Fibroblast of skin of scalp (primary cell): ENCODE data around the gene SEMA4F.

Experiments used
- DNase-seq: peaks from one replicate; pipeline ENCODE4 v3.0.0-alpha.2; 2013

Gene SEMA4F

DNA sequence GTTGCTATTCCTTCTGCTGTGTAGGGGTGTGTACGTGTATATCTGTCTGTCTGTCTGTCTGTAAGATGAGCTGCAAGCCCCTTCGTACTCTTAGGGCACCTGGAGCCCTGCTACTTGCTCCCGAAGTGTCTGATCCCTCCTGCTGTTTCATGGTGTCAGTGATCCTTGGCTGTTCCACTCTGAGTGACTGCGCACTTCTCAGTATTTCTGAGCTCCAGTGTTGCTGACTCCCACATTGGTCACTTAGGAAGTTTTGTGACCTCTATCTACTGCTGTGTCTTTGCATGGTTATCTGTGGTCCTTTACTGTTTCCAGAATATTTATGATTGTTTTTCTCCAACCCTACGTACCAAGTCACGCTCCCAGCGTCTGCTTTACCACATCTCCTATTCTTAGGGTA, 16.2 kb downstream of the SEMA4F start:
- DNase-seq: no peak

- DNase-seq: peak; percentile 35
Observed at GRCh38 chr2:74671479-74671878, 17.4 kb downstream of the SEMA4F start.

GRCh38 chr2:74673826-74674528, 19.9 kb downstream of the SEMA4F start:
- DNase-seq: no peak

DNA sequence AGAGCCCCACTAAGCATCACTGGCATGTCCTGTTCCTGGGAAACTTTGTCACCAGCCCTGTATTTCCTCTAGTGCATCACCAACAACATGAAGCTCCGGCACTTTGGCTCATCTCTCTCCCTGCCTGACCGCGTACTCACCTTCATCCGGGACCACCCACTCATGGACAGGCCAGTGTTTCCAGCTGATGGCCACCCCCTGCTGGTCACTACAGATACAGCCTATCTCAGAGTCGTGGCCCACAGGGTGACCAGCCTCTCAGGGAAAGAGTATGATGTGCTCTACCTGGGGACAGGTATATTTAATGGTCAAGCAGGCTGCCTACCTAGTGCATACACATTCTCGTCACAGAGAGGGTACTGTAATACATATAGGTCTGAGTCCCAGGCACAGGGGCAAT, 21.0 kb downstream of the SEMA4F start:
- no peak for DNase-seq

DNA sequence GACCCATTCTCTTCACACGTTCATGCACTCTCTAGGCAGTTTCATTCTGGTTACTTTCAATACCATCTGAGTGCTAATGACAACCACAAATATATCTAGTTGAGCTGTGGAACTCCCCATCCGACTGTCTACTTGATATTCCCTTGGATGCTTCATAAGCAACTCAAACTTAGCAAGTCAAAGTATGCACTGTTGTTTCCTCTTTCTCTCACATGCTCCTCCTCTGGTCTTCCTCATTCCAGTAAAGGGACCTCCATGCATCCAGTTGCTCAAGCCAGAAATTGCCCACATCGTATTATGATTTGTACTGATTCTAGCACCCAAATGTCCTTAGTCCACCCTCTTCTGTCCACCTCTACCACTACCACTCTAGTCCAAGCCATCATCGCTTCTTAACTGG, 22.3 kb downstream of the SEMA4F start:
- DNase-seq: no peak

- no peak for DNase-seq
Observed at GRCh38 chr2:74679615-74680014, 25.6 kb downstream of the SEMA4F start.

DNA sequence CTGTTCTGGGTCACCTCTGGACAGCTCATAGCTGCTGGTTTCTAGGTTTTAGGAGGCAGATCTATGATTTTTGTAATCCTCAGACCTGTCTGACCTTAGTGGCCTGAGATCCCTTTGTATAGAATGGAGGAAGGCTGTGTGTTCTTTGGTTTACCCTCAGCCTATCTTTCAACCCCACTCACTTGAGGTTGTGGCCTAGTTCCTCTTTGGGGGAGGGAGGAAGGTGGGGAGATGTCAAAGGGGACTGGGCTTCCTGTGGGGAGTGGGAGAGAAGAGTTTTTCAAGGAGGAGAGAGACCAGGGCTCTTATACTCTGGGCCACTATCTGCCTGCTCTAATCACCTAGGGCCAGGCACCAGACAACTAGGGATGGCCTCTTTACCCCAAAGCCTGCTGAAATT, 28.5 kb downstream of the SEMA4F start:
- no peak for DNase-seq

DNA sequence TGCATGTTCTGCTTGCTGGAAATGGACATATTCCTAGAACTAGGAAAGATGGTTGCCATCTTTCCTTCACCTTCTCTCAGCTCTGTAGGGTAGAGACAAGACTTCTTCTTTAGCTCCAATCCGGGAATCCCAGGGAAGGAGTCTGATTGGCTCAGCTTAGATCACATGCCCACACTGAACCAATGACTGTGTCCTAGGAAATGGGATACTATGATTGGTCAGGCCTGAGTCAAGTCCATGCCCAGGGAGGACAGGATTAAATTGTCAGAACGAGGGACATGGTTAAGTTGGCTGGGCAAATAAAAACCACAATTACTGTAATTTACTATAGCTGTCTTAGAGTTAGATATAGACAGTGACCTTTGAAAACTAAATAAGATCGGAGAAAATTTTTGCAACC, 31.4 kb downstream of the SEMA4F start:
- DNase-seq: no peak

- DNase-seq: no peak
Observed at GRCh38 chr2:74688881-74689280, 34.8 kb downstream of the SEMA4F start.

- no peak for DNase-seq
Observed at GRCh38 chr2:74689671-74690070, 35.6 kb downstream of the SEMA4F start.

DNA sequence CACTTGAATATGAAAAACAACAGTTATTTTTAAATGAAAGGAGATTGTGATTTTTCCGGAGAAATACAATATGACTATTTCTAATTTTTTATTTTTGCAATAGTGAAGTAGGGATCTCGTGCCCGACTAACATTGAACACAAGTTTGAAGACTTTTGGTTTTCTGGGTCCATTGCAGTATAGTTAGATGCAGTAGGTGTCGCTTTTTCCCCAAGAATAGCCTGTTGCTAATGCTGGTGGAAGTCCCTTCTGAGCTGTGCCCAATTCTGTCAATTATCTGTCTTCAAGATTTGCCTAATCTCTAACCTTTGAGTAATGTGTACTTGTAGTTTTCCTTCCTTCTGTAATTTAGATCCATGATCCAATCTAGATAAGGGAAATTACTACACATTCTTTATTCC, 36.5 kb downstream of the SEMA4F start:
- DNase-seq: peak; percentile 66

DNA sequence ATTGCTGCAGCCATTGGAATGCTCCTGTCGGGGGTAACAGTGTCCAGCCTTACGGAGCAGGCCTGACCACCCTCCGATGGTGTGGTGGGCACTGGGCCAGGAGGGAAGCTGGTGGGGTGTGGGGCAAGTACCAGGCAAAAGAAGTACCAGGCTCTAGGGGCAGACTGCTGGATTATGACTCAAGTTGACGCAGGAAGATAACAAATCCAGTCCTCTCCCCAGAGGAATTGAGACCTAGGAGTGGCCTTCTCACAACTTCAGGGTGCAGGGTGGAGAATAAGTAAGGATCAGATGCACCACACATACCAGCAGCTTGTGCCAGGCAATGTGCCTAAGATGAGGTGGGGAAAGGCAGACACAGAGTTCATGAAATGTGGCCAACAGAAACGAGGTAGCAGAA, 37.9 kb downstream of the SEMA4F start:
- no peak for DNase-seq

- no peak for DNase-seq
Observed at GRCh38 chr2:74693213-74693612, 39.2 kb downstream of the SEMA4F start.

DNA sequence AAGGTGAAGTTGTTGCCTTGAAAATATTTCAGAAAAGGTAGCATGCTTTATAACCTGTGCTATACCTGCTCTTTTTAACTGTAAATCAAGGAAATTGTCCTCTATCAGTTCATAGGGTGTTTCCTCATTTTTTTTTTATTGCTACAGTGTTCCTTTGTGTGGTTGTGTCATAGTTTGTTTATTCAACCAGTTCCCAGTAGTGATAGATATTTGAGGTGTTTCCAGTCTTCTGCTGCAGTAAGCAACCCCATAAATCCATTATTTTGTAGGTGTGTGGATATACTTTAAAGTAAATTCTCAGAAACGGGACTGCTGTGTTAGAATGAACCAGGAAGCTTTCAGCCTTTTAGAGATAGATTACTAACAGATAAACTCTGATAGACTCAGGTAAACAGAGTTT, 39.6 kb downstream of the SEMA4F start:
- DNase-seq: no peak

- no peak for DNase-seq
Observed at GRCh38 chr2:74694281-74694680, 40.2 kb downstream of the SEMA4F start.

GRCh38 chr2:74695663-74696062, 41.6 kb downstream of the SEMA4F start:
- DNase-seq: no peak

GRCh38 chr2:74696829-74697228, 42.8 kb downstream of the SEMA4F start:
- DNase-seq: peak; percentile 51

GRCh38 chr2:74700643-74701372, 46.8 kb downstream of the SEMA4F start:
- DNase-seq: no peak

DNA sequence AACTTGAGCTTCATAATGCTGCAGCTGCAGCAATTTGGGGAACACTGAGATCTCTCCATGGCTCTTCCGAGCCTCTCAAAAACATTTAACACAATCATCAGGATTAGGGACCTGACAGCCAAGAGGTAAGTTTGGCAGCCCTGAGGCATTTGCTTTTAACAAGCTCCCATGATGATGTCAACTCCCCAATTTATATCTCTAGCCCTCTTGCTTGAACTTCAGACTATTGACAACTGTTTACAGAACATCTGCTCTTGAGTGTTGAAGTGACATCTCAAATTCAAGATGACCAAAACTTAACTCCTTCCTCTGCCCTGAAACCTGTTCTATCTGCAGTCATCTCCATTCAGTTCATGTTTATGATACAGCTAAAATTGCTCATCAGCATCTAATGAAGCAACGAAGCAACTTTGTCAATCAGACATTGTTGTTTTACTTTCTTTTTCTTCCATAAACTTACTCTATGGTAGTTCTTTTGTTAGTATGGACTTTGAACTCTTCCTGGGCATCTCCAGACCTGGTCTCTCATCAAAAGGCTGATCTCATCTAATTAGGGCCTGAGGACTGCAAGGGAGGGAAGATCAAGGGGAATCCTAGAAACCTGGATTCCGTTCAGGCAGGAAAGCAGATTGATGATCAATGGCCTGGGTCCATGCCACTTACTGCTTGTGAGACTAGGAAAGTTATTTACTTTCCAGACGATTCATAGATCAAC, 48.1 kb downstream of the SEMA4F start:
- DNase-seq: no peak

DNA sequence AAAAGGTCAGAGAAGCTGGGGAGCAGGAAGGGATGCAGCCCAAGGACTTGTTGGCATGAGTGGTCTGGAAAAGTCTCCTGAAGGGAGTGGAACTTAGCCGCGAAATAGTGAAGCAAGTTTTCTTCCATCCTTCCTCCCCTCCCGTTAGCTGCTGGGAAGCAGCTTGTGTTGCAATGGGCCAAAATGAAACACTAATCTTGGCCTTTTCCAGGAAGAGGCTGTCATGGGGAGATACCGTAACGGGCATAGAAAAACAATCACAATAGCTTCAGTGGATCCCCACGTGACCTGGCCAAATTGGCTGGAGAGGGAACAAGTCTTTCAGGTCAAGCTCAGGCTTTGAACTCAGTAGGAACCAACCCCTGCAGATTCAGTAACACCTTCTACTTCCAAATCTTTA, 49.3 kb downstream of the SEMA4F start:
- no peak for DNase-seq

DNA sequence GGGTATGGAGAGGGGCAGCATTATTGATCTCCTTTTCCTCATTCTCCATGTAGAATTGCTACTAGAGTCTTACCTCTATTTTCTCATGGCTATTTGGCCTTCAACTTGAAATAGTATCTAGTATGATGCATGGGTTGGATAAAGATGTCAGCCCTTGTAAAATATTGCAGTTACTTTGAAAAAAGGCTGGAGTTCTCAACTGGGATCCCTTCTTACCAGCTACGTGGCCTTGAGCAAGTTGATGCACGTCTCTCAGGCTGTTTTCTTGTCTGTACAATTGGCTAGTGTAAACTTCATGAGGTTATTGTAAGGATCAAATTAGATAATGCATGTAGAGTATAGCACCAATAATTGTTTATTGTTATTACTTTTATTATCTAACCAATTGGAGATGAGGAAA, 50.2 kb downstream of the SEMA4F start:
- no peak for DNase-seq

- no peak for DNase-seq
Observed at GRCh38 chr2:74706741-74707140, 52.7 kb downstream of the SEMA4F start.

- DNase-seq: no peak
Observed at GRCh38 chr2:74707837-74708236, 53.8 kb downstream of the SEMA4F start.

- no peak for DNase-seq
Observed at GRCh38 chr2:74708296-74708695, 54.2 kb downstream of the SEMA4F start.
